Colonic mucosa (tissue), 4 donors: ENCODE results near the gene MYO10. TPM values are rescaled to one million over a fixed set of nuclear protein-coding genes. Genes with fewer than 3 reads are reported as not detected.

ENCODE experiments used
- DNase-seq: peaks from one replicate; pipeline ENCODE4 v3.0.0-alpha.2; 2020
- H3K27ac ChIP-seq: fragments of 200-600 bp; one replicate; pipeline ENCODE4 v1.8.0; 2021
- H3K27me3 ChIP-seq: fragments of 200-600 bp; one replicate; pipeline ENCODE4 v1.8.0; 2021
- H3K36me3 ChIP-seq: fragments of 200-600 bp; one replicate; pipeline ENCODE4 v1.8.0; 2021
- H3K4me1 ChIP-seq: fragments of 200-600 bp; one replicate; pipeline ENCODE4 v1.8.0; 2021; ENCODE audit warnings: mild to moderate bottlenecking
- H3K4me3 ChIP-seq: fragments of 200-600 bp; one replicate; pipeline ENCODE4 v1.8.0; 2021
- H3K9ac ChIP-seq, 2 donors: one replicate each; pipeline ENCODE4 v1.7.0; 2013; ENCODE audit warnings: control low read depth in 2 of 2, low read depth in 2 of 2, low read length in 2 of 2
- H3K9me3 ChIP-seq: fragments of 200-600 bp; one replicate; pipeline ENCODE4 v1.8.0; 2021
- CTCF ChIP-seq: fragments of 200-600 bp; IDR thresholded peaks from one replicate; pipeline ENCODE4 v1.8.0; 2022; ENCODE audit warnings: antibody characterized with exemption, mild to moderate bottlenecking
- intact Hi-C: fragments of 100-400 bp; cut with DNase I; formaldehyde crosslinking; loops from one replicate; pipeline ENCODE4 v1.14.1; 2022
- total RNA-seq, 2 donors: library from RNA; stranded (reverse); fragmentation: NEBNext Ultra II Directional in 1 of 2; extraction: Animal tissue kit (Norgen Biotek cat#: 25700) in 1 of 2; gene quantifications; one replicate each; pipeline ENCODE4 v1.2.1, GENCODE V29; 2021
- donor health status: healthy.
- donor health status: DM: no; HTN: no; CAD: no.
- donor health status: DM: no; HTN: no; CAD: no.

The MYO10 gene
- total RNA-seq, 2 donors from 2014 or later = 57.9 to 61.9 TPM

GRCh38 chr5:16784843-16785791 is 151.0 kb downstream of the MYO10 start:
- Histone ChIP-seq H3K9me3 (no peaks in the 10 kb centered on the region), H3K4me1 (no peaks in the 10 kb centered on the region), H3K36me3 (no peaks in the 10 kb centered on the region), H3K27me3 (no peaks in the 10 kb centered on the region), H3K27ac (no peak overlapping the region), H3K4me3 (no peak overlapping the region), H3K9ac (no peak overlapping the region)
- no peak for TF ChIP-seq CTCF
- intact Hi-C loops = no loop called here
- no peak for DNase-seq

- H3K27ac ChIP-seq = no peak overlapping the region
- H3K36me3 ChIP-seq = no peaks in the 10 kb centered on the region
- TF ChIP-seq CTCF = no peak
- intact Hi-C loops = no loop called here
- no peaks in the 10 kb centered on the region for H3K27me3 ChIP-seq
- no peaks in the 10 kb centered on the region for H3K9me3 ChIP-seq
- no peaks in the 10 kb centered on the region for H3K4me1 ChIP-seq
- DNase-seq = no peak
- H3K9ac ChIP-seq = no peak overlapping the region
- H3K4me3 ChIP-seq = no peak overlapping the region
Measured at GRCh38 chr5:16784088-16784487, 152.0 kb downstream of the MYO10 start.

GRCh38 chr5:16781828-16782626 is 154.1 kb downstream of the MYO10 start:
- Histone ChIP-seq H3K4me1 (no peaks in the 10 kb centered on the region), H3K36me3 (no peaks in the 10 kb centered on the region), H3K9ac (no peak overlapping the region), H3K27me3 (no peaks in the 10 kb centered on the region), H3K27ac (no peak overlapping the region), H3K9me3 (no peaks in the 10 kb centered on the region), H3K4me3 (no peak overlapping the region)
- TF ChIP-seq CTCF = no peak
- intact Hi-C loops = no loop called here
- no peak for DNase-seq

- intact Hi-C loops = no loop called here
- no peaks in the 10 kb centered on the region for H3K4me1 ChIP-seq
- H3K27ac ChIP-seq = no peak overlapping the region
- no peak for TF ChIP-seq CTCF
- no peaks in the 10 kb centered on the region for H3K36me3 ChIP-seq
- H3K27me3 ChIP-seq = no peaks in the 10 kb centered on the region
- H3K9me3 ChIP-seq = no peaks in the 10 kb centered on the region
- H3K4me3 ChIP-seq = no peak overlapping the region
- H3K9ac ChIP-seq = no peak overlapping the region
- no peak for DNase-seq
Measured at GRCh38 chr5:16780325-16780724, 155.8 kb downstream of the MYO10 start.

GRCh38 chr5:16777432-16777831 is 158.7 kb downstream of the MYO10 start:
- no peaks in the 10 kb centered on the region for H3K9me3 ChIP-seq
- no peak overlapping the region for H3K4me3 ChIP-seq
- H3K36me3 ChIP-seq = no peaks in the 10 kb centered on the region
- intact Hi-C loops = no loop called here
- no peaks in the 10 kb centered on the region for H3K4me1 ChIP-seq
- no peak for TF ChIP-seq CTCF
- no peaks in the 10 kb centered on the region for H3K27me3 ChIP-seq
- H3K9ac ChIP-seq = no peak overlapping the region
- DNase-seq = no peak
- H3K27ac ChIP-seq = no peak overlapping the region
